ENCODE data around the gene VIPR2. TPM values are rescaled to one million over a fixed set of nuclear protein-coding genes. Genes with fewer than 3 reads are reported as not detected.

The VIPR2 gene
- total RNA-seq, 1 donor from 2014 or later = 4.5 TPM

- intact Hi-C loops (cut with DNase I) = no loop called here
- H3K4me1 ChIP-seq = no peaks in the 10 kb centered on the region
- no peaks in the 10 kb centered on the region for H3K36me3 ChIP-seq
- no peak overlapping the region for H3K4me3 ChIP-seq
- H3K27ac ChIP-seq = no peak overlapping the region
- no peaks in the 10 kb centered on the region for H3K9me3 ChIP-seq
- no peak for ATAC-seq
- DNase-seq = no peak
- H3K27me3 ChIP-seq = no peaks in the 10 kb centered on the region
- TF ChIP-seq, protein P1, sequence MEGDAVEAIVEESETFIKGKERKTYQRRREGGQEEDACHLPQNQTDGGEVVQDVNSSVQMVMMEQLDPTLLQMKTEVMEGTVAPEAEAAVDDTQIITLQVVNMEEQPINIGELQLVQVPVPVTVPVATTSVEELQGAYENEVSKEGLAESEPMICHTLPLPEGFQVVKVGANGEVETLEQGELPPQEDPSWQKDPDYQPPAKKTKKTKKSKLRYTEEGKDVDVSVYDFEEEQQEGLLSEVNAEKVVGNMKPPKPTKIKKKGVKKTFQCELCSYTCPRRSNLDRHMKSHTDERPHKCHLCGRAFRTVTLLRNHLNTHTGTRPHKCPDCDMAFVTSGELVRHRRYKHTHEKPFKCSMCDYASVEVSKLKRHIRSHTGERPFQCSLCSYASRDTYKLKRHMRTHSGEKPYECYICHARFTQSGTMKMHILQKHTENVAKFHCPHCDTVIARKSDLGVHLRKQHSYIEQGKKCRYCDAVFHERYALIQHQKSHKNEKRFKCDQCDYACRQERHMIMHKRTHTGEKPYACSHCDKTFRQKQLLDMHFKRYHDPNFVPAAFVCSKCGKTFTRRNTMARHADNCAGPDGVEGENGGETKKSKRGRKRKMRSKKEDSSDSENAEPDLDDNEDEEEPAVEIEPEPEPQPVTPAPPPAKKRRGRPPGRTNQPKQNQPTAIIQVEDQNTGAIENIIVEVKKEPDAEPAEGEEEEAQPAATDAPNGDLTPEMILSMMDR (IDR thresholded peaks at IDR 0.05) = no peak
Measured at GRCh38 chr7:159038066-159038465, 106.6 kb downstream of the VIPR2 start.

GRCh38 chr7:159036916-159037605, 107.6 kb downstream of the VIPR2 start:
- DNase-seq (peak; percentile 67), ATAC-seq (peak; percentile 63)
- intact Hi-C loops (cut with DNase I) = no loop called here
- Histone ChIP-seq H3K4me1 (no peaks in the 10 kb centered on the region), H3K27me3 (no peaks in the 10 kb centered on the region), H3K36me3 (no peaks in the 10 kb centered on the region), H3K27ac (no peak overlapping the region), H3K9me3 (no peaks in the 10 kb centered on the region), H3K4me3 (no peak overlapping the region)
- TF ChIP-seq, protein P1 (IDR thresholded peaks at IDR 0.05) = no peak

- Histone ChIP-seq H3K36me3 (no peaks in the 10 kb centered on the region), H3K4me1 (peaks cover 7% of the 10 kb centered on the region), H3K9me3 (no peaks in the 10 kb centered on the region), H3K4me3 (no peak overlapping the region), H3K27me3 (peaks cover 8% of the 10 kb centered on the region), H3K27ac (no peak overlapping the region)
- TF ChIP-seq, protein P1 (IDR thresholded peaks at IDR 0.05) = no peak
- intact Hi-C loops (cut with DNase I) = no loop called here
- peak; percentile 66 for DNase-seq
- ATAC-seq = no peak
Measured at GRCh38 chr7:159035571-159036073, 109.0 kb downstream of the VIPR2 start.

GRCh38 chr7:159034988-159035387, 109.7 kb downstream of the VIPR2 start:
- H3K27ac ChIP-seq = no peak overlapping the region
- no peak for ATAC-seq
- H3K4me1 ChIP-seq = peaks cover 10% of the 10 kb centered on the region
- no peak overlapping the region for H3K4me3 ChIP-seq
- TF ChIP-seq, protein P1 (IDR thresholded peaks at IDR 0.05) = no peak
- no peaks in the 10 kb centered on the region for H3K9me3 ChIP-seq
- no peaks in the 10 kb centered on the region for H3K36me3 ChIP-seq
- intact Hi-C loops (cut with DNase I) = no loop called here
- peaks cover 8% of the 10 kb centered on the region for H3K27me3 ChIP-seq
- DNase-seq = no peak

DNA sequence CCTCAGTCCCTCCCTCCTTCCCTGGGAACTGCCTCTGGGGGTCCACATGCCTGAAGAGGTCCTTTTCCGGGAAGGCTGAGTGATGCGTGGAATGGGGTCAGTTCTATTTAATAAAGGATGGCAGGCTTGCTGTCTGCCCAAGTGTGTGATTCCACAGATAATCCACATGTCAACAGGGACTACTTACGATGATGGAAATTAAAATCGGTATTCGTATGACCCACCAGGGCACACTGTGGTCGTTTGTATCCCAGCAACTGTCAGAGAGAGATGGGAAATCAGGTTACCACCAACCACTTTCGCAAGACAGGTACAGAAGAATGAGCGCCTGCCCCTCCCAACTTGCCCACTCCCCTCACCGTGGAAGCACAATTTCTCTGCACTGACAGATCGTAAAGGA, 110.3 kb downstream of the VIPR2 start:
- intact Hi-C loops (cut with DNase I) = no loop called here
- Histone ChIP-seq H3K27me3 (peaks cover 14% of the 10 kb centered on the region), H3K9me3 (no peaks in the 10 kb centered on the region), H3K4me3 (no peak overlapping the region), H3K36me3 (no peaks in the 10 kb centered on the region), H3K4me1 (peaks cover 10% of the 10 kb centered on the region), H3K27ac (no peak overlapping the region)
- TF ChIP-seq, protein P1 (IDR thresholded peaks at IDR 0.05) = no peak
- ATAC-seq = no peak
- DNase-seq = no peak

All from upper lobe of right lung (tissue), 1 donor.